MM.1S (cell line): Measurements from ENCODE around the gene TSPAN9.

ENCODE experiments used
- DNase-seq: peaks from one replicate; pipeline ENCODE4 v3.0.0-alpha.2; 2015
- H2AFZ ChIP-seq: fragments of 300-600 bp; sonication (generic); 2 replicates; pipeline ENCODE4 v1.6.0; 2016; ENCODE audit warnings: antibody characterized with exemption, low read length
- H3F3A ChIP-seq: fragments of 300-600 bp; sonication (generic); 2 replicates; pipeline ENCODE4 v1.6.1; 2016; ENCODE audit warnings: mild to moderate bottlenecking, antibody characterized with exemption, low read length, moderate library complexity, mixed read lengths; ENCODE audit not compliant: insufficient read depth
- H3K27ac ChIP-seq: fragments of 300-600 bp; sonication (generic); 2 replicates; pipeline ENCODE4 v1.5.1; 2016; ENCODE audit warnings: mild to moderate bottlenecking, low read length
- H3K27me3 ChIP-seq: fragments of 300-600 bp; sonication (generic); replicated peaks from 2 replicates; pipeline ENCODE4 v1.6.0; 2016; ENCODE audit warnings: low read length; ENCODE audit not compliant: insufficient read depth
- H3K36me3 ChIP-seq: fragments of 300-600 bp; sonication (generic); replicated peaks from 2 replicates; pipeline ENCODE4 v1.6.1; 2016; ENCODE audit warnings: mild to moderate bottlenecking, low read length, mixed read lengths; ENCODE audit not compliant: insufficient read depth
- H3K4me1 ChIP-seq: fragments of 300-600 bp; sonication (generic); 2 replicates; pipeline ENCODE4 v1.6.1; 2016; ENCODE audit warnings: low read length, mixed read lengths
- H3K4me2 ChIP-seq: fragments of 300-600 bp; sonication (generic); 2 replicates; pipeline ENCODE4 v1.6.0; 2016; ENCODE audit warnings: low read depth, low read length
- H3K4me3 ChIP-seq: fragments of 300-600 bp; sonication (generic); 2 replicates; pipeline ENCODE4 v1.5.1; 2016; ENCODE audit warnings: low read length, mixed read lengths
- H3K79me2 ChIP-seq: fragments of 300-600 bp; sonication (generic); 2 replicates; pipeline ENCODE4 v1.6.1; 2016; ENCODE audit warnings: mixed run types, low read length, mixed read lengths
- H3K9ac ChIP-seq: fragments of 300-600 bp; sonication (generic); 2 replicates; pipeline ENCODE4 v1.6.1; 2016; ENCODE audit warnings: low read length, mixed read lengths
- H3K9me2 ChIP-seq: fragments of 300-600 bp; sonication (generic); replicated peaks from 2 replicates; pipeline ENCODE4 v1.6.1; 2016; ENCODE audit warnings: mild to moderate bottlenecking, low read length, mixed read lengths; ENCODE audit not compliant: insufficient read depth
- H3K9me3 ChIP-seq: fragments of 300-600 bp; sonication (generic); replicated peaks from 2 replicates; pipeline ENCODE4 v1.6.1; 2016; ENCODE audit warnings: mild to moderate bottlenecking, low read length, mixed read lengths; ENCODE audit not compliant: insufficient read depth
- H4K20me1 ChIP-seq: fragments of 300-600 bp; sonication (generic); 2 replicates; pipeline ENCODE4 v1.6.1; 2016; ENCODE audit warnings: mild to moderate bottlenecking, low read length, moderate library complexity, mixed read lengths; ENCODE audit not compliant: insufficient read depth
- EZH2 ChIP-seq: fragments of 300-600 bp; sonication (generic); optimal IDR thresholded peaks from 2 replicates; pipeline ENCODE3; 2017; ENCODE audit warnings: low read depth, mild to moderate bottlenecking, antibody characterized with exemption, low read length, mixed read lengths
- EZH2phosphoT487 ChIP-seq: fragments of 300-600 bp; sonication (generic); IDR thresholded peaks from 2 replicates; pipeline ENCODE4 v1.6.1; 2018; ENCODE audit warnings: antibody characterized with exemption, low read length
- TF ChIP-seq, protein P1 (sequence below): fragments of 300-600 bp; sonication (generic); IDR thresholded peaks from 2 replicates; pipeline ENCODE4 v1.5.1; 2016; ENCODE audit warnings: antibody characterized with exemption, low read length, mixed read lengths

The TSPAN9 gene

DNA sequence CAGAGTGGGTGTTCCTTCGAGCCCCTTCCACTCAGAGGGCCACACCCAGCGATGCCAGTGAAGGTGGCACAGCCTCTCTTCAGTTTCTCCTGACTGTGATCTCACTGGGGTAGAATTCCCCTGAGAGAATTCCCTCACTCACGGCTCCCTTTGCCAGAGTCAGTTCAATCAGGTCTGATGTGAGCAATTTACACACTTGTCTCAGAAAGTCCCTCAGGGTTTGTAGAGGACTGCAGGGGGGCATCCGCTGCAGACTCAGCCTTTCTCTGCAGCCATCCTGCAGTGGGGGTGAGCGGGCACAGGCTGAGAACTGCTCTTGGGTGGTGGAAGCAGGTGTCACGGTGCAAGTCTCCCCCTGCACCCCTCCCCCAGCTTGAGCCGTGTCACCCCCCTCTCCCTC, 208.4 kb downstream of the TSPAN9 start:
- Histone ChIP-seq H3K4me2 (no peak overlapping the region), H3K27me3 (peaks cover 95% of the 10 kb centered on the region), H3K36me3 (no peaks in the 10 kb centered on the region), H3K79me2 (no peaks in the 10 kb centered on the region), H3K27ac (no peak overlapping the region), H3F3A (no peaks in the 10 kb centered on the region), H3K9me3 (no peaks in the 10 kb centered on the region), H3K4me3 (no peak overlapping the region), H4K20me1 (no peaks in the 10 kb centered on the region; the same call in 1 of the 2 replicates), H3K9me2 (no peaks in the 10 kb centered on the region), H2AFZ (no peak overlapping the region), H3K4me1 (no peaks in the 10 kb centered on the region), H3K9ac (no peak overlapping the region)
- TF ChIP-seq EZH2phosphoT487 (no peak), EZH2 (no peak)
- TF ChIP-seq, protein P1, sequence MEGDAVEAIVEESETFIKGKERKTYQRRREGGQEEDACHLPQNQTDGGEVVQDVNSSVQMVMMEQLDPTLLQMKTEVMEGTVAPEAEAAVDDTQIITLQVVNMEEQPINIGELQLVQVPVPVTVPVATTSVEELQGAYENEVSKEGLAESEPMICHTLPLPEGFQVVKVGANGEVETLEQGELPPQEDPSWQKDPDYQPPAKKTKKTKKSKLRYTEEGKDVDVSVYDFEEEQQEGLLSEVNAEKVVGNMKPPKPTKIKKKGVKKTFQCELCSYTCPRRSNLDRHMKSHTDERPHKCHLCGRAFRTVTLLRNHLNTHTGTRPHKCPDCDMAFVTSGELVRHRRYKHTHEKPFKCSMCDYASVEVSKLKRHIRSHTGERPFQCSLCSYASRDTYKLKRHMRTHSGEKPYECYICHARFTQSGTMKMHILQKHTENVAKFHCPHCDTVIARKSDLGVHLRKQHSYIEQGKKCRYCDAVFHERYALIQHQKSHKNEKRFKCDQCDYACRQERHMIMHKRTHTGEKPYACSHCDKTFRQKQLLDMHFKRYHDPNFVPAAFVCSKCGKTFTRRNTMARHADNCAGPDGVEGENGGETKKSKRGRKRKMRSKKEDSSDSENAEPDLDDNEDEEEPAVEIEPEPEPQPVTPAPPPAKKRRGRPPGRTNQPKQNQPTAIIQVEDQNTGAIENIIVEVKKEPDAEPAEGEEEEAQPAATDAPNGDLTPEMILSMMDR: no peak
- no peak for DNase-seq

DNA sequence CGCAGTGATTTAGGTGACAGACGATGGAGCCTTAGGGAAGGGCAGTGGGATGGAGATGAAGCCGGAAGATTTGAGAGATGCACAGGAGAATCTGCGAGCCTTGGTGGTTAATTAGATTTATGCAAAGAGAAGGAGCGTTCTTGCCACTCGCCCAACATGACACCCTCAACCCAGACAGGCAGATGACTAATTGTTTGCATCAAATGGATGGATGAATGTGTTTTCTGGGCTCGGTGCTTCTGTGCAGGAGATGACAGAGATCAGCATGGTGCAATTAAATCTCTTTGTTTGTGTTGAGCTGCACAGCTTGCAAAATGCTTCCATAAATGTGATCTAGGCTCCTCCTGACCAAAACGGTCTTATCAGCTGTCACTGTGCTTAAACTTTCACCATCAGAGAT, 211.5 kb downstream of the TSPAN9 start:
- H3F3A ChIP-seq: no peaks in the 10 kb centered on the region
- H3K36me3 ChIP-seq: no peaks in the 10 kb centered on the region
- H3K9me2 ChIP-seq: no peaks in the 10 kb centered on the region
- no peaks in the 10 kb centered on the region for H3K9me3 ChIP-seq
- TF ChIP-seq, protein P1: no peak
- TF ChIP-seq EZH2phosphoT487 (no peak), EZH2 (no peak)
- peaks cover 98% of the 10 kb centered on the region for H3K27me3 ChIP-seq
- no peak overlapping the region for H3K27ac ChIP-seq
- H2AFZ ChIP-seq: no peak overlapping the region
- no peaks in the 10 kb centered on the region for H3K4me1 ChIP-seq
- no peaks in the 10 kb centered on the region for H3K79me2 ChIP-seq
- no peak overlapping the region for H3K9ac ChIP-seq
- no peak overlapping the region for H3K4me2 ChIP-seq
- no peak overlapping the region for H3K4me3 ChIP-seq
- DNase-seq: no peak
- H4K20me1 ChIP-seq: no peaks in the 10 kb centered on the region; the same call in 1 of the 2 replicates

DNA sequence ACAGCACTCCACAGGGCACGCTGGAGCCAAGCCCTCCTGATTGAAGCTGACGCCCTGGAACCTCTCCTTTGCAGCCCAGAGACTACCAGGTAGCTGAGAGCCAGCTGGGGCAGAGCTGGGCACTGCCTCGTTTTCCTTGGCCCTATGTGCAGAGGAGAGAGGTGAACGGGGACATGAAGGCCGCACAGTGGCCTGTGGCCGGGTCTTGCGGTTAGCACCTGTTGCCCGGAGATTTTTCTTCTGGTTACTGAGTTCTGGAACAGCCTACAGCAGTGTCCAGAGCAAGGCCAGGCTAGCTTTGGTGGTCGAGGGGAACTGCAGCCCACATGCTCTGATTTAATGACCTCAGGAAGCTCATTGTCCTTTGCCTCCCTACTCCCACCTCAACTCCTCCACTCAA, 212.5 kb downstream of the TSPAN9 start:
- H4K20me1 ChIP-seq: no peaks in the 10 kb centered on the region; the same call in 1 of the 2 replicates
- H3K4me1 ChIP-seq: no peaks in the 10 kb centered on the region
- H3K4me3 ChIP-seq: no peak overlapping the region
- H3K9me2 ChIP-seq: no peaks in the 10 kb centered on the region
- no peaks in the 10 kb centered on the region for H3K36me3 ChIP-seq
- H3K4me2 ChIP-seq: no peak overlapping the region
- no peaks in the 10 kb centered on the region for H3K79me2 ChIP-seq
- H3F3A ChIP-seq: no peaks in the 10 kb centered on the region
- no peak overlapping the region for H2AFZ ChIP-seq
- H3K27ac ChIP-seq: no peak overlapping the region
- H3K9ac ChIP-seq: no peak overlapping the region
- no peak for DNase-seq
- no peak for TF ChIP-seq EZH2
- TF ChIP-seq, protein P1: no peak
- TF ChIP-seq EZH2phosphoT487: no peak
- H3K27me3 ChIP-seq: peaks cover 98% of the 10 kb centered on the region
- no peaks in the 10 kb centered on the region for H3K9me3 ChIP-seq

DNA sequence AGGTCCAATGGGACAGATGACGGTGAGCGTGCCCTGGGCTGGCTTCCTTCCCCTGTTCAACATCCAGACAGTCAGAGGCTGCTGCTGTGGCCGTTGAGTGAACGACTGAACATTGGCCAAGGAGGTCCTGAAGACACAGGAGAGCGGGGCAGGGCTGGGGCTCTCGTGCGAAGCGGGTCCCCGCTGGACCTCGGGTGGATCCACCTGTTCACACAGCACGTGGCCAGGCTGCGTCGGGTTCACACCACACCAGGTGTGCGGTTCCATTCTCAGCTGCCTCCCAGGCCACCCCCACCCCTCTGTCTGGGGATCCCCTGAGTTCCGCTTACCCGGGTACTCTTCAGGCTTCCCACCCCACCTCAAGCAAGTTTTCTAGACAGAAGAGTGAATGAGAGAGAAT, 214.8 kb downstream of the TSPAN9 start:
- Histone ChIP-seq H3K79me2 (no peaks in the 10 kb centered on the region), H3K9ac (no peak overlapping the region), H3K9me2 (no peaks in the 10 kb centered on the region), H3K27ac (no peak overlapping the region), H3K36me3 (no peaks in the 10 kb centered on the region), H2AFZ (no peak overlapping the region), H4K20me1 (no peaks in the 10 kb centered on the region; the same call in 1 of the 2 replicates), H3K9me3 (no peaks in the 10 kb centered on the region), H3K4me1 (no peaks in the 10 kb centered on the region), H3K27me3 (peaks cover 100% of the 10 kb centered on the region), H3K4me2 (no peak overlapping the region), H3K4me3 (no peak overlapping the region), H3F3A (no peaks in the 10 kb centered on the region)
- TF ChIP-seq EZH2phosphoT487 (no peak), EZH2 (no peak)
- TF ChIP-seq, protein P1: no peak
- DNase-seq: no peak
